ENCODE measurements around the gene ZFYVE28.

The ZFYVE28 gene

DNA sequence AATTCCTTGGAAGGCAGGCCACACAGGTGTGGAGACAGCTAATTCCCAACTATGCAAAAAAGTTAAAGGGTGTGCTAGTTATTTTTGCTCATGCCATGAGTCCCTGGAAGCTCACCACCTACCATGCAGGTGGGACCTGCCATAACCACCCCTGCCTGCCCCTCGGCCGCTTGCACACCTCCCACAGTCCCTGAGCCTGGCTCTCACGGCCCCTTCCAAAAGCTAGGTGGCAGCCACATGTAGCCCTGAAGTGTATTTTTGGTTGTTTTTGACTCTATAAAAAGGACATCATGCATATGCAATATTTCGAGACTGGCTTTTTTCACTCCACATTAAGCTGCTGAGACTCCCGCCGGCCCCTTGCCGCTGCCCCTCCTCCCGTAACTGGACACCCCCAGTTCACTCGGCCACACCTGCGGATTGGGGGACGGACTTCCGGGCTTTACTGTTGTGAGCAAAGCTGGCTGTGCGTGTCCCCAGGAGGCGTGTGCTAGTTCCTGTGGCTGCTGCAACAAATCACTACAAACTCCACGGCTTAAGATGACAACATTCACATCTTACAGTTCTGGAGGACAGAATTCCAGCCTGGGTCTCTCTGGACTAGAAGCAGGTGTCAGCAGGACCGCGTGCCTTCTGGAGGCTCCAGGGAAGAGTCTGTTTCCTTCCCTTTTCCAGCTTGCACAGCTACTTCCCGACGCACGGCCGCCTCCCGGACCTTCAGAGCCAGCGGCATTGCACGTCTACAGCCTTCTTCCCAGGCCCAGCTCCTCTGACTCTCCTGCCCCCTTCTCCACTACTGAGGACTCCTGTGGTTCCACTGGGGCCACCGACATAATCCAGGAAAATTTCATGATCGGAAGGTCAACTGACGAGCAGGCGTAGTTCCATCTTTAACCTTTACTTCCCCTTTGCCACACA is 24.8 kb downstream of the ZFYVE28 start:
- Histone ChIP-seq H3K9ac (ENCODE audit: insufficient read length, low read depth) (no peak overlapping the region), H3K27me3 (ENCODE audit: insufficient read depth, insufficient read length) (peaks cover 70% of the 10 kb centered on the region)
- no peak for DNase-seq (ENCODE audit: low read depth, low spot score)

DNA sequence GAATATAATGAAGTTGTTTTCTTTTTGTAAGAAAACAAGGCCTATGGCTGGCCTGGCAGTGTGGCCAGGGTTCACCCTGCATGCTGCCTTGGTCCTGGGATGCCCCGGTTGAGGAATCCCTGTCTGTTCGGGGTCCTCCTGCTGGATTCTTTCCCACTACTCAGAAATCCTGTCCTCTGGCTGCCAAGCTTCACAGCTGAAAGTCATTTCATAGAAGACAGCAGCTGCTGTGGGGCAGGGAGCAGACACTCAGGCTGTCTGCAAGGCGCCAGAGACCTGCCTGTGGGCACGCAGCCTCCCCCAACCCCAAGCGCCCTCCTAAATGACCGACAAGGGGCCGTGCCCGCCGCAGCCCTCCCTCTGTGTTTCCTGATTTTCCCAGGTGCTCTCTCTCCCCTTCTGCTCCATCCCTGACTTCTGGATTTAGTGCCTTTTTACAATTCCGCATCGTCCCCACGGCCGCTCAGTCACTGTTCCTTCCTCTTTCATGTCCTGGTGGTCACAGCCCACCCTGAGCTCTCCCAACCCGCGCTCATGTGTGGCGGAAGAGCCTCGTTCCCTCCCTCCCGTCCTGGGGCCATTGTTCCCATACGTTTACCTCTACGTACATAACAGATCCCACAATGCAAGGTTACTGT is 27.5 kb downstream of the ZFYVE28 start:
- DNase-seq (ENCODE audit: low read depth, low spot score): no peak
- H3K36me3 ChIP-seq (ENCODE audit: insufficient read depth, insufficient read length, low read length): no peaks in the 10 kb centered on the region
- H3K4me3 ChIP-seq (ENCODE audit: insufficient read length, low read depth): peak overlapping the region; percentile 24
- H3K27me3 ChIP-seq (ENCODE audit: insufficient read depth, insufficient read length): peaks cover 83% of the 10 kb centered on the region
- TF ChIP-seq ZNF274 (IDR thresholded peaks at IDR 0.05; ENCODE audit: low read depth, low read length): no peak
- TF ChIP-seq SUZ12 (IDR thresholded peaks at IDR 0.05; ENCODE audit: extremely low read depth, insufficient read depth, insufficient read length): no peak
- no peak for TF ChIP-seq YY1 (IDR thresholded peaks at IDR 0.05; ENCODE audit: insufficient read depth, insufficient read length)
- H3K4me1 ChIP-seq (ENCODE audit: insufficient read depth, insufficient read length): peaks cover 24% of the 10 kb centered on the region
- H3K9me3 ChIP-seq (ENCODE audit: insufficient read depth, low read length): no peaks in the 10 kb centered on the region
- H3K9ac ChIP-seq (ENCODE audit: insufficient read length, low read depth): no peak overlapping the region

More for the DNA sequence above, 24.8 kb downstream of the ZFYVE28 start:
- Histone ChIP-seq H3K9me3 (ENCODE audit: insufficient read depth, low read length) (no peaks in the 10 kb centered on the region), H3K4me3 (ENCODE audit: insufficient read length, low read depth) (no peak overlapping the region), H3K36me3 (ENCODE audit: insufficient read depth, insufficient read length, low read length) (no peaks in the 10 kb centered on the region), H3K4me1 (ENCODE audit: insufficient read depth, insufficient read length) (peaks cover 24% of the 10 kb centered on the region)
- TF ChIP-seq YY1 (IDR thresholded peaks at IDR 0.05; ENCODE audit: insufficient read depth, insufficient read length): no peak
- TF ChIP-seq SUZ12 (IDR thresholded peaks at IDR 0.05; ENCODE audit: extremely low read depth, insufficient read depth, insufficient read length): no peak
- TF ChIP-seq ZNF274 (IDR thresholded peaks at IDR 0.05; ENCODE audit: low read depth, low read length): no peak

DNA sequence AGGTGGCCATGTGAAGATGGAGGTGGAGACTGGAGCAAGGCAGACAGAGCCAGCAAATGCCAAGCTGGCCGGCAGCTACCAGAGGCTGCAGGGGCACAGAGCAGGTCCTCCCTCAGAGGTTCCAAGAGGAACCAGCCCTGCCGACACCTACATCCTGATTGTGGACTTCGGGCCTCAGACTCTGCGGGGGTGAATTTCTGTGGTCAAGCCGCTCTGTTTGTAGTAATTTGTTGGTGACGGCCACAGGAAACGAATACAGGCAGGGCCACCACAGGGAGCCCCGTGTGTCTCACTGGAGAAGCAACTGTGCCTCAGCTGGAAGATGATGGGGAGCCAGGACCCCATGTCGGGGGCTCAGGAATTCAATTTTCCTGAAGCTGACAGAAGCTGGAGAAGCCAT is 28.3 kb downstream of the ZFYVE28 start:
- Histone ChIP-seq H3K36me3 (ENCODE audit: insufficient read depth, insufficient read length, low read length) (no peaks in the 10 kb centered on the region), H3K4me1 (ENCODE audit: insufficient read depth, insufficient read length) (peaks cover 29% of the 10 kb centered on the region), H3K9ac (ENCODE audit: insufficient read length, low read depth) (no peak overlapping the region), H3K27me3 (ENCODE audit: insufficient read depth, insufficient read length) (peaks cover 76% of the 10 kb centered on the region), H3K9me3 (ENCODE audit: insufficient read depth, low read length) (no peaks in the 10 kb centered on the region), H3K4me3 (ENCODE audit: insufficient read length, low read depth) (no peak overlapping the region)
- no peak for DNase-seq (ENCODE audit: low read depth, low spot score)
- TF ChIP-seq SUZ12 (IDR thresholded peaks at IDR 0.05; ENCODE audit: extremely low read depth, insufficient read depth, insufficient read length): no peak
- TF ChIP-seq YY1 (IDR thresholded peaks at IDR 0.05; ENCODE audit: insufficient read depth, insufficient read length): no peak
- TF ChIP-seq ZNF274 (IDR thresholded peaks at IDR 0.05; ENCODE audit: low read depth, low read length): no peak

DNA sequence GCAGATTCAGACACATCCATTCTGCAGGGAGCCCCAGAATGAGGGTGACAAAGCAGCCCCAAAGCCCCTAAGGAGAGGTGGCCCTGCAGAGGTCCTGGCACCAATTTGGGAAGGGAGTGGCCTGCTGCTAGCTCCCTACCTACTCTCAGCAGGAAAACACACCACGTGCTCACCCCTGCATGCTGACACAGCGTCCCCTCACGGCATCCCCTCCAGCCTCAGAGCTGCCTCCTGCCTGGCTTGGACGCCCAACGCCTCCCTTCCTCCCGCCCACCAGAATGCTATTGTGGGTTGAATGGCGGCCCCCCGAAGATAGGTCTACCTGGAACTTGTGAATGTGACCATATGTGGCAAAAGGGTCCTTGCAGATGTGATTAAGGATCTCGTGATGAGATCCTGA is 28.8 kb downstream of the ZFYVE28 start:
- Histone ChIP-seq H3K36me3 (ENCODE audit: insufficient read depth, insufficient read length, low read length) (no peaks in the 10 kb centered on the region), H3K9ac (ENCODE audit: insufficient read length, low read depth) (no peak overlapping the region), H3K9me3 (ENCODE audit: insufficient read depth, low read length) (no peaks in the 10 kb centered on the region), H3K27me3 (ENCODE audit: insufficient read depth, insufficient read length) (peaks cover 76% of the 10 kb centered on the region), H3K4me1 (ENCODE audit: insufficient read depth, insufficient read length) (peaks cover 31% of the 10 kb centered on the region), H3K4me3 (ENCODE audit: insufficient read length, low read depth) (no peak overlapping the region)
- DNase-seq (ENCODE audit: low read depth, low spot score): no peak
- TF ChIP-seq SUZ12 (IDR thresholded peaks at IDR 0.05; ENCODE audit: extremely low read depth, insufficient read depth, insufficient read length) (no peak), YY1 (IDR thresholded peaks at IDR 0.05; ENCODE audit: insufficient read depth, insufficient read length) (no peak), ZNF274 (IDR thresholded peaks at IDR 0.05; ENCODE audit: low read depth, low read length) (no peak)

DNA sequence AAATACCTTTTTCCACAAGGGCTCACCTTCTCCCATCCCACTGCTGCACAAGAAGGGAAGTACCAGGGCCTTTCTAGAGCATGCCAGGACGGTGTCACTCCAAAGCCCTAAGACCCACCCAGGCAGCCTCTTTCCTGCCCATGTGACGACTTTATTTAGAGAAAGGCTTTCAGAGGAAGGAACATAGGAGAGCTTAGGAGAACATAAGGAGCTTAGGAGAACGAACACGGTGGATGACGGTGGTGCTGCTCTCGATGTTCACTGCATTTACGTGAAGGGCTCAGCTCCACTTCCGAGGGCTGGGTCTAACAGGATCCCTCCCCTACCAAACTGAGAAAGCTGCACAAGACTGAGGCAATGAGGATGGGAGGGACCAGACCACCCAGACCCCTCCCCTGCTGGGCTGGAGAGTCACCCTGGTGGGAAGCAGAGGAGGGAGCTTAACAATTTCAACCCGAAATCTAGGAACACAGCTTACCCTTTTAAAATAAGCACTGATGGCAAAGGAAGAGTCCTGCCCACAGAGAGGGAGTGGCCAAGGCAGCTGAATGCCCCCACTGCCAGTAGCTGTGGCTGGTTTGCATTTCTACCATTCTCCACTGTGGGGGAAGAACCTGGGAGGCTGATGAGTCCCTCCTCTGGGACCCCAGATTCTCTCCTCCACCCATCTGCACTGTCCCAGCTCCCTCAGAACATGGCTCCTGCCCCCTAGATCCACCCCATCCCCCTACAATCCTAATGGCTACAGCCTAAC is 29.8 kb downstream of the ZFYVE28 start:
- DNase-seq (ENCODE audit: low read depth, low spot score): no peak
- no peak overlapping the region for H3K4me3 ChIP-seq (ENCODE audit: insufficient read length, low read depth)
- peaks cover 28% of the 10 kb centered on the region for H3K4me1 ChIP-seq (ENCODE audit: insufficient read depth, insufficient read length)
- no peak for TF ChIP-seq SUZ12 (IDR thresholded peaks at IDR 0.05; ENCODE audit: extremely low read depth, insufficient read depth, insufficient read length)
- no peak for TF ChIP-seq YY1 (IDR thresholded peaks at IDR 0.05; ENCODE audit: insufficient read depth, insufficient read length)
- no peak for TF ChIP-seq ZNF274 (IDR thresholded peaks at IDR 0.05; ENCODE audit: low read depth, low read length)
- H3K9ac ChIP-seq (ENCODE audit: insufficient read length, low read depth): no peak overlapping the region
- no peaks in the 10 kb centered on the region for H3K9me3 ChIP-seq (ENCODE audit: insufficient read depth, low read length)
- no peaks in the 10 kb centered on the region for H3K36me3 ChIP-seq (ENCODE audit: insufficient read depth, insufficient read length, low read length)
- peaks cover 77% of the 10 kb centered on the region for H3K27me3 ChIP-seq (ENCODE audit: insufficient read depth, insufficient read length)

DNA sequence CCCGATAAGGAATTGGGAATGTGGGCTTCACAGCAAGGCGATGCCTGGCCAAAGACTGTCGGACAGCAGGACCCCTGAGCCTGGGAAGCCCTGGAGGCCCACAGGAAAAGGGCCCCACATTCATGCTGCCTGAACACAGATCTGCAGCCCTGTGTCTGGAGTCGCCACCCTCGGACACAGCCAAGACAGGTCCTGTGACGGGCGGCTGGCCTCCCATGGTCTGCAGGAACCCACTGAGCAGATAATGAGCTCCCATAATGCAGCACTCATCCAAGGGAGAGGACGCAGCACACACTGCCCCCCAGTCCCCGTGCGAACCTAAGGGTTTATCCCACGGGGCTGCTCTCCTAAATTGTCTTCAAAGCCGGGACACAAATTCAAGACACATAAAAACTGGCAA is 30.6 kb downstream of the ZFYVE28 start:
- TF ChIP-seq SUZ12 (IDR thresholded peaks at IDR 0.05; ENCODE audit: extremely low read depth, insufficient read depth, insufficient read length) (no peak), YY1 (IDR thresholded peaks at IDR 0.05; ENCODE audit: insufficient read depth, insufficient read length) (no peak), ZNF274 (IDR thresholded peaks at IDR 0.05; ENCODE audit: low read depth, low read length) (no peak)
- peaks cover 71% of the 10 kb centered on the region for H3K27me3 ChIP-seq (ENCODE audit: insufficient read depth, insufficient read length)
- H3K4me3 ChIP-seq (ENCODE audit: insufficient read length, low read depth): no peak overlapping the region
- no peaks in the 10 kb centered on the region for H3K36me3 ChIP-seq (ENCODE audit: insufficient read depth, insufficient read length, low read length)
- no peaks in the 10 kb centered on the region for H3K9me3 ChIP-seq (ENCODE audit: insufficient read depth, low read length)
- peaks cover 28% of the 10 kb centered on the region for H3K4me1 ChIP-seq (ENCODE audit: insufficient read depth, insufficient read length)
- H3K9ac ChIP-seq (ENCODE audit: insufficient read length, low read depth): no peak overlapping the region
- no peak for DNase-seq (ENCODE audit: low read depth, low spot score)
